GM18951 (cell line): Measurements from ENCODE around the gene TUBA4B.

Source experiments
- POLR2A ChIP-seq: IDR thresholded peaks from 4 replicates; pipeline ENCODE4 v1.6.1; 2011; ENCODE audit warnings: mild to moderate bottlenecking; ENCODE audit not compliant: insufficient read length, insufficient read depth; ENCODE audit errors: extremely low read depth
- in situ Hi-C: fragments of 300-500 bp; cut with MboI; formaldehyde crosslinking; loops from one replicate; pipeline ENCODE4 v1.12.0; 2022; ENCODE audit warnings: low sequenced_read_pairs, mixed read lengths, inconsistent platforms; ENCODE audit not compliant: unreplicated experiment

The TUBA4B gene

DNA sequence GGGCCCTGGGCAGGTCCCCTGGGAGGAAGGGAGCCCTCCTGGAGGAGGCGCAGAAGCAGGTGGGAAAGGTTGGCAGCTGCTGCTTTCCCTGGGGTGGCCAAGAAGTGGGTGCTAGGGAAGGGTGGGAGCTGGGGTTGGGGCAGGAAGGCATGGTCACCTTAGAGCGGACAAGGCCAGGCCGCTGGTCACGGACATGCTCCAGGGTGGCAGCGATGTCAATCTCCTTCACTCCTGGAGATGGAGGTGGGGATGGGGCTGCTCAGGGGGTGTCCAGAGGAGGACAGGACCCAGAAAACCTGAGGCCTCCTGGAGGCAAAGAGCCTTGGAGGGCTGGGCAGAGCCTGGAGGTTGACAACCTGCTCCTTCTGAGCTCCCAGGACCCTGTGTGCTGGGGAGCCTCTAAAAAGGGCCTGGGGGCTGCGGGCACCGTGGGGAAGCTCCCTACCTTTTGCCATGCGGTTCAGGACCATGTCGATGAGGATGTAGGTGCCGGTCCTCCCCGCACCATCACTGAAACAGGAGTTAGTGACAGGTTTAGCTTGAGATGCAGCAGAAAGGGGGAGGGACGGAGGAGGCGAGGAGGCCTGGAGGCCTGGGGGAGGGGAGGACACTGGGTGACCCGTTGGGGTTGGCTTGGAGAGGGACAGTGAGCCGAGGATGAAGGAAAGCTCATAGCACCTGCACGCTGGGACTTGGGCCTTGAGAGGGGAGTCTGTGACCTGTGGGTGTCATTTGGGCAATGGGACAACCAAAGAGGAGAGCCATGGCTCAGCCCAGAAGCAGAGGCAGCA is 37.5 kb downstream of the TUBA4B start:
- in situ Hi-C loops = no loop called here
- no peak for TF ChIP-seq POLR2A

DNA sequence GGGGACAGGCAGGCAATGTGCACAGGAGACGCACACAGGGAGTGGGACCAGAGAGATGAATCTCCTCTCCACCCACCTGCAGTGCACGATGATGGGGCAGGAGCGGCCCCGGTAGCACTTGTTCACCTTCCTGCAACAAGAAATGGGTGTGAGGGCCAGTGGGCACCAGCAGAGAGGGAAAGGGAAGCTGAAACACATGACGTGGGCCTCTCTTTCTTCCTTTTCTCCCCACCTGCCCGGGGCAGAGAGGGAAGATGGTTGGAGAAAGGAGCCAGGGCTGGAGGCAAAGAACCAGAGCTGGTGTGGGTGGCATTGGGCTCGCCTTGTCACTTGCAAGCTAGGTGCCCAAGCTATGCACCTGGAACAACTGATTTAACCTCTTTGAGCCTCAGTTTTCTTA is 38.4 kb downstream of the TUBA4B start:
- TF ChIP-seq POLR2A = no peak
- in situ Hi-C loops = no loop called here

DNA sequence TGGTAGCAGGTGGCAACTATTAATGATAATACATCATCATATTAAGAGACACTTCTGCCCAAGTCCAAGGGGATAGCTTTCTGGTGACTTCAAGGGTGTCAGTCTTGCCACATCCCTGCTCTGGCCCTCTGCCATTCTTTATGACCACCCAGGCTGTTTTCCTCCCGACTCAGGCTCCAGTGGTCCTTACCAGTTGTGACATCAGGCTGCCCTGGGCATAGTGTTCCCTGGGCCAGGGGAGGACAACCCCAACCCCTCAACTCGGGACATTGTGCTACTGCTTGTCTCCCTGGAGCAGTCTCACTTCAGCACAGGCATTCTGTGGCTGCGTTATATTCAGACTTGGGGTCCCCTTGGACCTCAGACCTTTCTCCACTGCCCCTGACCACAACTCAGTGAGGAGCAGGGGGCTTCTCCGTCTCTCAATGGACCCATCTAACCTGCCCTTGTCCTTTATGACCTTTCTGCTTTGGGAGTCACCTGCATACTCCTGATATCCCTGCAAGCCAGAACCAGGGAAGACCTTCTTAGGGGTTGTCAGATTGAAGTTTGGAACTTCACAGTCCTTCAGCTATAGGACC is 39.0 kb downstream of the TUBA4B start:
- no peak for TF ChIP-seq POLR2A
- in situ Hi-C loops = no loop called here

DNA sequence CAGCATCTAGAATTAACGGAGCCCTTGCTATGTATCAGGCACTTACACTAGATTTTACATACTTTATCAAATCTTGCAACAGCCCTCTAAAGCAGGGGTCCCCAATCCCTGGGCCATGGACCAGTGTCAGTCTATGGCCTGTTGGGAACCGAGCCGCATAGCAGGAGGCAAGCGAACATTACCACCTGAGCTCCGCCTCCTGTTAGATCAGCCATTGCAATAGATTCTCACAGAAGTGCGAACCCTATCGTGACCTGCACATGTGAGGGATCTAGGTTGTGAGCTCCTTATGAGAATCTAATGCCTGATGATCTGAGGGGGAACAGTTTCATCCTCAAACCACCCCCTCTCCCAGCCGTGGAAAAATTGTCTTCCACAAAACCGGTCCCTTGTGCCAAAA is 39.6 kb downstream of the TUBA4B start:
- no peak for TF ChIP-seq POLR2A
- in situ Hi-C loops = no loop called here

DNA sequence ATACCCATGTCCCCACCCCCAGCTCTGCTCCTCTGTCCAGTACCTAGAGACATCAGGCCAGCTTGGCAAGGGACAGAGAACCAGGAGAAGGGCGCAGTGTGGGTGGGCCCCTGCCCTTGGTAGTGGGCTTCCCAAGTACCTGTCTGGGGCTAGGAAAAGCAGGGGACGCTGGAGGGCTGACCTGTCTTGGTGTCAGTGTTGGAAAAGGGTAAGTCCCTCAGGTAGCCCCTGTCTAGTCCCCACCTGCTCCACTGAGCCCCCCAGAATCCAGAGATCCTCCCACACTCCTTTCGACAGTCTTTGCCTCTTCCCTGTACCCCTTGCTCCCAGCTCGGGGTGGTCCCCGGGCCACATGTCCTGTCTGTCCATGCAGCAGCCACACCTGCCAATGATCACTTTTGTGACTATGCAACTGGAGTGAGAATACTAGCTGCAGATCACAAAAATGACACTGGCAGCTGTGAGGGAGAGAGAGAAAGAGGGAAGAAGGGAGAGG is 40.7 kb downstream of the TUBA4B start:
- in situ Hi-C loops = no loop called here
- TF ChIP-seq POLR2A = no peak

DNA sequence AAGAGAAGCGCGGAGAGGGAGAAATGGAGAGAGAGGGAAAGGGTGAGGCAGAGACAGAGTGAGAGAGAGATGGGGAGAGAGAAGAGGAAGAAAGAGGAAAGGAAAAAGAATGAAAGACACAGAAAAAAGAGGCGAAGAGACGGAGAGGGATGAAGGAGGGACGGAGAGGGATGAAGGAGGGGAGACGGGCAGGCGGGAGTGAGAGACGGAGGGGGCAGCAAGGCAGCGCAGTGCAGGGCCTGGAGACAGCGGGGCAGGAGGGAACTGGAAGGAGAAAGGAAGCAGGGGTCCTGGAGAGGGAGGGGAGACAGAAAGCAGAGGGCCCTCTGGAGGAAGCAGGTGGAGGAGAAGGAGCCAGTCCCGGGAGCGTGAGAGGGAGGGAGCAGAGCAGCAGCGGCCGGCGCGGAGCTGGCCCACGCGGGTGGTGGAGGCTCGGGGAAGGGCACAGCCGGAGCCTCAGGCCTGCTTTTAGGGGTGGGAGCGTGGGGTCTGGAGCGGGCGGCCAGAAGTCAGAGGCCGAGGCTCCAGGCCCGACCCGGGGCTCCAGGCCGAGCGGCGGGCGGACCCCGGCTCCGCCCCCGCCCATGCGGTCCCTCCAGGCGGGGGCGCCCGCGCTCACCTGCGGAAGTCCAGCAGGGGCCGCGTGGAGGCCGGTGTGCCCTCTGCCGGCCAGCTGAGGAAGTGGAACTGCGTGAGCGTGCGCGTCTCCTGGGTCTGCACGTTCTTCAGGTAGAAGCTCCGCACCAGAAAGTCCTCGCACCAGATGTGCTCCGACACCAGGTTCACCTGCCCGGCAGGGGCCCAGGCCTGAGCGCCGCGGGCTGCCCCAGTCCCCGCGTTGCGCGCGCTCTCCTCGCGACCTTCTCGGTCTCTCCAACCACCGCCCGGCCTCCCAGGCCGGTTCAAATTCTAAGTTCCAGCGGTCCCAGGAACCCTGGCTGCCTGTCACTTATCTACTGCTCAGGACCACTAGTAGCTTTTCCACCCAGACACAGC is 41.6 kb downstream of the TUBA4B start:
- in situ Hi-C loops = no loop called here
- peak; percentile 65 for TF ChIP-seq POLR2A

DNA sequence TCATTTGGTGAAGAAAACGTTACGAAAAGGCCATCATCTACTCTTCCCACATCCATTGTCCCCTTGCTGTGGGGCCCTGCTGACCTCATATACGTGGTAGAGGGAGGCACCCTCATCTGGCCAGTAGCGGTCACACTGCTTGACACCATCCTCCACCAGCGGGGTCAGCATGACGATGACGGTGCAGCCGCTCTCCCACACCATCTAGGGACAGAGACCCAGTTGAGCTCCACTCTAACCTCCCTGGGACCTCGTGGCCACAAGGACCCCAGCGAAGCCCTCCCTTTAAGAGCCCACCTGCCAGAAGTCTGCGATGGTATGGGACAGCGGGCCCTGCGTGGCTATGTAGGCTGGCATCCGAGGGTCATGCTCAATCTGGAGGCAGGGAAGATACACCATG is 43.1 kb downstream of the TUBA4B start:
- TF ChIP-seq POLR2A = no peak
- in situ Hi-C loops = no loop called here

DNA sequence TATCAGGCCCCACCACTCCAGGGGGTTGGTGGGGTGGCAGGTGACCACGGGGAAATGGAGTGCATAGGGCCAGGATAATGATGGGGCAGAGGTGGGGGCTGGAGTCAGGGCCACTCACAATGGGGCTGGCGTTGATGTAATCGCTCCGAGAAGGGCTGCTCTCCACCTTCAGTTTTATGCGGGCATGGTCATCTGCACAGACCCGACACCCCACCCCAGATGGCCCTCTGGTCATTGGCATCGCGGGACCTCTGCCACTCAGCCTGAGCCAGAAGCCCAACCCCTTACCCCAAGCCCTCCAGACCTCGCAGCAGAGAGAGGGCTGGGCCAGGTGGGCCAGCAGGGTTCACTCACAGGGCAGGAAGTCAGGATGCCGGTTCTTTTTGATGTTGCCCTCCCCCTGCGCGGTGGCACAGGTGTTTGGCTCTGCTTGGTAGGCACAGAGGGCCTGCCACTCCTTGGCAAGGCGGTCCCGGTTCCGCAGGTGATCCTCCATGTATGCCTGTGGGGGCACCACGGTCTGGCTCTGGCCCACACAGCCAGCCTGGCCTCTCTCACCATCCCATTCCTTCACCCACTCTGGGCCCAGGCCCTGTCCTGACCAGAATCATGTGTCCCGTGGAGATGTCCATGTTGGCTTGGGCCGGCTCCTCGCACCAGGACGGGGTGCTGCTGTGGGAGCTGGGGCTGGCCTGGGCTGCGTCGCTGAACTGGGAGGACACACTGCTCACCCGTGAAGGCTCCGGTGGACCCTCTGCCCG is 43.8 kb downstream of the TUBA4B start:
- TF ChIP-seq POLR2A = no peak
- in situ Hi-C loops = no loop called here

DNA sequence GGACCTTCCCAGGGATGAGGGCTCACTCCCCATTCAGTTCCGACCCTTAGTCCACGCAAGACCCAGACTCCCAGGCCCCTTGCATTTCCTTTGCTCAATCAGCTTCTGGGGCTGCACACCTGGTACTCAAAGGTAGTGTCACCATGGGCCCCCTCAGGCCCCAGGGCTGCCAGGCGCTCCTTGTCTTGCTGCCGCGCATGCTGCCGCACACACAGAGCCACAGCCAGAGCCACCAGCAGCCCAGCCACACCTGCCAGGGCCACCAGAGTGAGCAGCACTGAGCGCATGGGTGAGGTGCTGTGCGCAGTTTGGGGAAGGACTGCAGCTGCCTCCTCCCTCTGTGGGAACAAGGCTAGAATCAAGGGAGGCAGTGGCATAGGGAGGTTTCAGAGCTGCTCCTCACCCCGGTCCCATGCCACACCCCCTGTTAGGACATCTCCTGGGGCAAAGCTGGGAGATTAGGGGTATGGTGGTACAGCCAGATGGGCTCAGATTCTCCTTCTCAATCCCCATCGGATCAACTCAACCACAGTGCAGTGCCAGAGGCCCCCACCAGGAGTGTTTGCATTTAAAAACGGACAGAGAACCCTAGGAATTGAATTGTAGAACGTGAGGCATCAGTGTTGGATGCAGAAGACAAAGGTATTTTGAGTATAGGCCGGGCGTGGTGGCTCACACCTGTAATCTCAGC is 44.9 kb downstream of the TUBA4B start:
- TF ChIP-seq POLR2A = no peak
- in situ Hi-C loops = no loop called here

DNA sequence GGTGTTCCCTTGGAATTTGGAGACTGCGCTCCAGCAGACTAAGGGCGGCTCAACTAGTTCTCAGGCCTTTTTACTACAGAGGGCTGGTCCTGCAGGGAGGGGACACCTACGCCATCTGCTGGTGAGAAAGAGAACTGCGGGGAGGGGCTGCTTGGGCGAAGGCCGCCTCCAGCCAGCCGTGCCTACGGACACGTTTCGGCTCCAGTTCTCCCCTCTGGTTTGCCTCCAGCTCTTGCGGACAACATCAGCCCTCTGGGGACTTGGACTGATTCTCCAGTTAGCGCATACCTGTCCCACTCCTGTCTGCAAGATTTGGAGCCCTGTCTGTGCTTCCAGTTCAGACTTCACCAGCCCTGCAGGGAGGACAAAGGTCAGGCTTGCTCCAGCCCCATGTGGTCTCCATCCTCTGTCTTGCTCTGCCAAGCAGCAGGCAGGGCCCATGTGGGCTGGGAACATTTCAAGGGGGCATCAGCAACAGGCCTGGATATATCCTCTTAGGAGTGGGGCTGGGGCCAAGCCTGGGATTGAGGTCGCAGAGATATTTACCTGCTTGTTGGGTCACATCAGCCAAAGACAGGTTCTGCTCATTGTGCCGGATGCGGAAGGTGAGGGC is 45.8 kb downstream of the TUBA4B start:
- no peak for TF ChIP-seq POLR2A
- in situ Hi-C loops = no loop called here

DNA sequence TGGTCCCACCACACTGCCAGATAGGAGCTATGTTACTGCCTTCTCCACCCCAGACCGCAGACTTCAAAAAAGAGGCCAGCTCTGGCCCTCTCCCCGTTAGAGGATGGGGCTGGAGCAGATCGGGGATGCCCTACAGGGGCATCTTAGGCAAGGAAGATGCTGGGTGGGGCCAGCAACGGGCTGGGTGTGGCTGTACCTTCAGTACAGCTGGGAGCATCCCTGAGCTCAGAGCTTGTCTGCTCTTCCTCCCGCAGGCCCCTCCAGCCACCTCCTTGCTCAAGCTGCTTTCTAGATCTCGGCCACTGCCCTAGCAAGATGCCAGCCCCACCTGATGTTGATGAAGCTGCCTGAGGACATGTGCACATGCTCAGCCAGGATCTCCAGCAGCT is 46.3 kb downstream of the TUBA4B start:
- TF ChIP-seq POLR2A = no peak
- in situ Hi-C loops = no loop called here

DNA sequence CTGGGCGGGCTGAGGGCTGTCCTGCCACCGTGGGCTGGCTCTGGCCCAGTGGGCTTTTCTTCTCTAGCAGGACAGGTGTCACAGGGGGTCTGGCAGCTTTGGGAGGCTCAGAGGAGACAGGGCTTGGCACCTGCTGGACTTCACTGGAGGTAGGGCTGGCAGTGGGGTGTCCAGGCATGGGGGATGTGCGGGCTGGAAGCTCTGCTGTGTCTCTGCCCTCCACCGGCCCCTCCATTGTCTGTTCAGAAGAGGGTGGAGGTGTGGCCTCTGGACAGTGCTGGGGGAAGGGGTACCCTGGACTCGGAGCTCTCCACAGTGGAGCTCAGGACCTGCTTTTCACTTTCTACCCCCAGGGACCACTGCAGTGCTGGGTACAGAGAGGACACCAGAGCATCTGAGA is 47.0 kb downstream of the TUBA4B start:
- in situ Hi-C loops = loop anchor here (10.0 kb wide), 1 partner anchor 145 kb away; no protein-coding TSS in a partner anchor

More for the DNA sequence above, 47.0 kb downstream of the TUBA4B start:
- TF ChIP-seq POLR2A = no peak
